Breast epithelium (tissue), 3 donors: ENCODE results near the gene RNF2.

ENCODE experiments used
- CTCF ChIP-seq, 3 donors: fragments of 450-650 bp; IDR thresholded peaks; one replicate each; pipeline ENCODE4 v1.5.1; 2016 to 2017; ENCODE audit warnings: antibody characterized with exemption in 3 of 3, mild to moderate bottlenecking in 3 of 3, moderate library complexity in 3 of 3
- POLR2AphosphoS5 ChIP-seq, 3 donors: sonication (generic); formaldehyde crosslinking; IDR thresholded peaks; one replicate each; pipeline ENCODE4 v1.6.1; 2017; ENCODE audit warnings: antibody characterized with exemption in 3 of 3

GRCh38 chr1:185010361-185010760 is 35.0 kb upstream of the RNF2 start:
- TF ChIP-seq CTCF (IDR thresholded peaks at IDR 0.05) (no peak), POLR2AphosphoS5 (IDR thresholded peaks at IDR 0.05) (no peak)
